GM12892 (cell line): ENCODE data around the gene EPC2.

Source experiments
- POLR2A ChIP-seq: IDR thresholded peaks from 2 replicates; pipeline ENCODE4 v1.6.1; 2011; ENCODE audit warnings: low read depth, low read length, control low read depth
- POLR2AphosphoS5 ChIP-seq: IDR thresholded peaks from 2 replicates; pipeline ENCODE4 v1.6.1; 2011; ENCODE audit warnings: low read depth, low read length, control low read depth
- TAF1 ChIP-seq: IDR thresholded peaks from 2 replicates; pipeline ENCODE4 v1.6.1; 2011; ENCODE audit warnings: low read depth, mild to moderate bottlenecking, control low read depth, low read length, borderline replicate concordance

- no peak for TF ChIP-seq TAF1
- TF ChIP-seq POLR2A, result no peak
- TF ChIP-seq POLR2AphosphoS5, result no peak
Observed at GRCh38 chr2:148789059-148789458, 144.5 kb downstream of the EPC2 start.
